HG02840 (cell line): Measurements from ENCODE around the gene NUPR2.
A peak's percentile ranks its signal among the peaks of the same experiment; 100 is the strongest.
"Not testable (repeated sequence)": the region's sequence is repeated elsewhere in the genome, so short reads cannot be mapped to it uniquely, and the experiment has no call there.

Experiments used
- ATAC-seq: cut with Tn5 transposase; IDR thresholded peaks from one replicate; pipeline ENCODE4 v1.9.1; 2021; ENCODE audit warnings: mild to moderate bottlenecking, moderate library complexity, moderate number of reproducible peaks; ENCODE audit not compliant: unreplicated experiment, low FRiP score

NUPR2 gene

GRCh38 chr7:56115852-56116538, at the start of gene NUPR2:
TSS of gene NUPR2 (minus strand) at chr7:56116417. CDS start at chr7:56116314, 103 bp downstream.
- ATAC-seq: no peak

- ATAC-seq: no peak
Observed at GRCh38 chr7:56157238-56157790, 41.1 kb upstream of the NUPR2 start.

- not testable (repeated sequence) for ATAC-seq
Observed at GRCh38 chr7:56131062-56131461, 14.8 kb upstream of the NUPR2 start.

- ATAC-seq: no peak
Observed at GRCh38 chr7:56127241-56127975, 11.2 kb upstream of the NUPR2 start.

GRCh38 chr7:56125831-56126230, 9.6 kb upstream of the NUPR2 start:
- no peak for ATAC-seq

GRCh38 chr7:56124981-56125380, 8.8 kb upstream of the NUPR2 start:
- ATAC-seq: no peak

GRCh38 chr7:56121440-56121839, 5.2 kb upstream of the NUPR2 start:
- no peak for ATAC-seq

- not testable (repeated sequence) for ATAC-seq
Observed at GRCh38 chr7:56112244-56112643, 4.0 kb downstream of the NUPR2 start.

- ATAC-seq: no peak
Observed at GRCh38 chr7:56110611-56111010, 5.6 kb downstream of the NUPR2 start.

GRCh38 chr7:56107954-56108258, 8.3 kb downstream of the NUPR2 start:
- ATAC-seq: no peak

GRCh38 chr7:56106108-56107073, 9.8 kb downstream of the NUPR2 start, which contains the start of gene CHCHD2:
TSS of gene CHCHD2 (minus strand) at chr7:56106476. CDS start at chr7:56106413, 63 bp downstream.
- peak; percentile 100 for ATAC-seq

GRCh38 chr7:56105508-56105907, 10.7 kb downstream of the NUPR2 start:
- no peak for ATAC-seq

- ATAC-seq: not testable (repeated sequence)
Observed at GRCh38 chr7:56104138-56104537, 12.1 kb downstream of the NUPR2 start.

- no peak for ATAC-seq
Observed at GRCh38 chr7:56099653-56100052, 16.6 kb downstream of the NUPR2 start.

- ATAC-seq: not testable (repeated sequence)
Observed at GRCh38 chr7:56098187-56099008, 17.8 kb downstream of the NUPR2 start.

GRCh38 chr7:56097700-56098099, 18.5 kb downstream of the NUPR2 start:
- ATAC-seq: no peak

- no peak for ATAC-seq
Observed at GRCh38 chr7:56092789-56093531, 23.3 kb downstream of the NUPR2 start, which contains the start of gene PHKG1. TSS of gene PHKG1 (minus strand) at chr7:56092952. CDS start at chr7:56088941, 4,011 bp downstream.

- ATAC-seq: not testable (repeated sequence)
Observed at GRCh38 chr7:56092388-56092787, 23.8 kb downstream of the NUPR2 start.

- no peak for ATAC-seq
Observed at GRCh38 chr7:56091591-56091990, 24.6 kb downstream of the NUPR2 start.
